Right lobe of liver (tissue), 4 donors: ENCODE results near the gene SPAG16.

ENCODE experiments used
- POLR2A ChIP-seq: fragments of 450-650 bp; IDR thresholded peaks from one replicate; pipeline ENCODE4 v1.6.1; 2017; ENCODE audit warnings: antibody characterized with exemption, mild to moderate bottlenecking
- TF ChIP-seq, protein P1 (sequence below), 4 donors: fragments of 200-600 bp in 3 of 4; fragments of 450-650 bp in 1 of 4; IDR thresholded peaks; one replicate each; pipeline versions ENCODE4 v1.5.1 to v1.8.0; 2016 to 2022; ENCODE audit warnings: antibody characterized with exemption in 4 of 4, mild to moderate bottlenecking in 2 of 4
- donor health status: DM: no; HTN: no; CAD: no.
- donor health status: DM: no; HTN: no; CAD: no.
- donor health status: DM: no; HTN: yes; CAD: no.

DNA sequence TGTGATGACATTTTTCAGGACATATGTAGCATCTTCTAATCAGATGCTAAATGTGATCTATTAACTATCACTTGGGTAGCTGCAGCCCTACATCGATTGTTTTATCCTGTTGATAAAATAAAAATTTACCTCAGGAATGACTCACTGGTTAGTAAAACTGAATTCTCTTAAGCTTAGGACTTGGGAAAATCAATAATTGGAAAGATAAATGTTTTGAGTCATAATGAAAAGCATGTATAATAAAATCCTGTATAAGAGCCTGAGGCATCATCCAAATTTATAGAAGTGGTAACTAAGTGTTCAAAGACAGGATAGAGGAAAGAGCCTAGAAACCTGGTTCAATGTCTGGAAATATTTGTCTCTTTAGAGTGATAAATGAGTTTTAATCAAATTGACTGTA, 958.5 kb downstream of the SPAG16 start:
- TF ChIP-seq, protein P1, sequence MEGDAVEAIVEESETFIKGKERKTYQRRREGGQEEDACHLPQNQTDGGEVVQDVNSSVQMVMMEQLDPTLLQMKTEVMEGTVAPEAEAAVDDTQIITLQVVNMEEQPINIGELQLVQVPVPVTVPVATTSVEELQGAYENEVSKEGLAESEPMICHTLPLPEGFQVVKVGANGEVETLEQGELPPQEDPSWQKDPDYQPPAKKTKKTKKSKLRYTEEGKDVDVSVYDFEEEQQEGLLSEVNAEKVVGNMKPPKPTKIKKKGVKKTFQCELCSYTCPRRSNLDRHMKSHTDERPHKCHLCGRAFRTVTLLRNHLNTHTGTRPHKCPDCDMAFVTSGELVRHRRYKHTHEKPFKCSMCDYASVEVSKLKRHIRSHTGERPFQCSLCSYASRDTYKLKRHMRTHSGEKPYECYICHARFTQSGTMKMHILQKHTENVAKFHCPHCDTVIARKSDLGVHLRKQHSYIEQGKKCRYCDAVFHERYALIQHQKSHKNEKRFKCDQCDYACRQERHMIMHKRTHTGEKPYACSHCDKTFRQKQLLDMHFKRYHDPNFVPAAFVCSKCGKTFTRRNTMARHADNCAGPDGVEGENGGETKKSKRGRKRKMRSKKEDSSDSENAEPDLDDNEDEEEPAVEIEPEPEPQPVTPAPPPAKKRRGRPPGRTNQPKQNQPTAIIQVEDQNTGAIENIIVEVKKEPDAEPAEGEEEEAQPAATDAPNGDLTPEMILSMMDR (IDR thresholded peaks at IDR 0.05): no peak
- TF ChIP-seq POLR2A: no peak
